ENCODE results near the gene PER1. TPM values are rescaled to one million over a fixed set of nuclear protein-coding genes. Genes with fewer than 3 reads are reported as not detected.

The PER1 gene
- total and polyA plus RNA-seq, 2 of the 13 experiments (the other 11 are each of a cell fraction or from before 2014, with no cell fraction given) = 2.6 to 3.6 TPM

DNA sequence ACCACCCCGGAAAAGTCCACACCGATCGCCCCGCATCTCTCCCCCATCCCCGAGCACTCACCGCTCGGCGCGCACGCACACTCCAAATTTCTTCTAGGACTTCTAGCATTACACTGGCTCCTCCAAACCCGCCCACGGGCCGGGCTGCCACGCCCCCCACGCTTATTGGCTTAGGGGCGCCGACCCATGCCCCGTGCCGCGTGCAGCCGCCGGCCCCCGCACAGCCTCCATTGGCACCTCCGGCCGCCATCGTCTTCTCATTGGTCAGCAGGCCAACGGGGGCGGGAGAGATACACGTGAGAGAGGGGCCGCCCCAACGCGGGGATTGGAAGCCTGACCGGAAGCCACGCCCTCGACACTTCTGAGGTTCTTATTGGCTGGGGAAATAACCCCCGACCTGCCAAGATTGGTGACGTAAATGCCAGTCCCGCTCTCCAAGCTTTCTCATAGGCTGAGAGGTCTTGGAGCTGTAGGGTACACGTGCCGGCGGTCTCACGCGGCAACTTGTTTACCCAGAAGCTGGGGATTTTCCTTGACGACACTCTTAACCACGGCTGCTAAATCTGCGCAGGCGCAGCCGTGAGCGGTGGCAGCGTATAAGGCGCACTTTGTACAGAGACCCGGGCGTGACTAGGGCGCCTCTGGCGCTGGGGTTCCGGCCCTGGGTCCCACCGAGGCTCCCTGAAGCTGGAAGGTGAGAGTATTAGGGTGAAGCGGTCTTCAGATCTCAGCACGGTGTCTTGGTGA, 4.2 kb upstream of the PER1 start (continued):
- TF ChIP-seq, protein P1, sequence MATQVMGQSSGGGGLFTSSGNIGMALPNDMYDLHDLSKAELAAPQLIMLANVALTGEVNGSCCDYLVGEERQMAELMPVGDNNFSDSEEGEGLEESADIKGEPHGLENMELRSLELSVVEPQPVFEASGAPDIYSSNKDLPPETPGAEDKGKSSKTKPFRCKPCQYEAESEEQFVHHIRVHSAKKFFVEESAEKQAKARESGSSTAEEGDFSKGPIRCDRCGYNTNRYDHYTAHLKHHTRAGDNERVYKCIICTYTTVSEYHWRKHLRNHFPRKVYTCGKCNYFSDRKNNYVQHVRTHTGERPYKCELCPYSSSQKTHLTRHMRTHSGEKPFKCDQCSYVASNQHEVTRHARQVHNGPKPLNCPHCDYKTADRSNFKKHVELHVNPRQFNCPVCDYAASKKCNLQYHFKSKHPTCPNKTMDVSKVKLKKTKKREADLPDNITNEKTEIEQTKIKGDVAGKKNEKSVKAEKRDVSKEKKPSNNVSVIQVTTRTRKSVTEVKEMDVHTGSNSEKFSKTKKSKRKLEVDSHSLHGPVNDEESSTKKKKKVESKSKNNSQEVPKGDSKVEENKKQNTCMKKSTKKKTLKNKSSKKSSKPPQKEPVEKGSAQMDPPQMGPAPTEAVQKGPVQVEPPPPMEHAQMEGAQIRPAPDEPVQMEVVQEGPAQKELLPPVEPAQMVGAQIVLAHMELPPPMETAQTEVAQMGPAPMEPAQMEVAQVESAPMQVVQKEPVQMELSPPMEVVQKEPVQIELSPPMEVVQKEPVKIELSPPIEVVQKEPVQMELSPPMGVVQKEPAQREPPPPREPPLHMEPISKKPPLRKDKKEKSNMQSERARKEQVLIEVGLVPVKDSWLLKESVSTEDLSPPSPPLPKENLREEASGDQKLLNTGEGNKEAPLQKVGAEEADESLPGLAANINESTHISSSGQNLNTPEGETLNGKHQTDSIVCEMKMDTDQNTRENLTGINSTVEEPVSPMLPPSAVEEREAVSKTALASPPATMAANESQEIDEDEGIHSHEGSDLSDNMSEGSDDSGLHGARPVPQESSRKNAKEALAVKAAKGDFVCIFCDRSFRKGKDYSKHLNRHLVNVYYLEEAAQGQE (IDR thresholded peaks at IDR 0.05; ENCODE audit: borderline replicate concordance in 1 of 2, low read depth in 1 of 2, low read length in 2 of 2) = no peak
- TF ChIP-seq MED13 (CRISPR knock-in tag; IDR thresholded peaks at IDR 0.05) = 0 out of 2 replicates have a peak, but pooled peaks have one; percentile 26
- TF ChIP-seq ZNF383 (CRISPR knock-in tag; IDR thresholded peaks at IDR 0.05; ENCODE audit: borderline replicate concordance) = no peak
- TF ChIP-seq NFE2L2 (IDR thresholded peaks at IDR 0.05; ENCODE audit: low read length) = no peak
- TF ChIP-seq ZSCAN21 (CRISPR knock-in tag; IDR thresholded peaks at IDR 0.05; ENCODE audit: borderline replicate concordance) = no peak
- TF ChIP-seq ZNF83 (CRISPR knock-in tag; IDR thresholded peaks at IDR 0.05; ENCODE audit: borderline replicate concordance) = no peak
- TF ChIP-seq, protein P2, sequence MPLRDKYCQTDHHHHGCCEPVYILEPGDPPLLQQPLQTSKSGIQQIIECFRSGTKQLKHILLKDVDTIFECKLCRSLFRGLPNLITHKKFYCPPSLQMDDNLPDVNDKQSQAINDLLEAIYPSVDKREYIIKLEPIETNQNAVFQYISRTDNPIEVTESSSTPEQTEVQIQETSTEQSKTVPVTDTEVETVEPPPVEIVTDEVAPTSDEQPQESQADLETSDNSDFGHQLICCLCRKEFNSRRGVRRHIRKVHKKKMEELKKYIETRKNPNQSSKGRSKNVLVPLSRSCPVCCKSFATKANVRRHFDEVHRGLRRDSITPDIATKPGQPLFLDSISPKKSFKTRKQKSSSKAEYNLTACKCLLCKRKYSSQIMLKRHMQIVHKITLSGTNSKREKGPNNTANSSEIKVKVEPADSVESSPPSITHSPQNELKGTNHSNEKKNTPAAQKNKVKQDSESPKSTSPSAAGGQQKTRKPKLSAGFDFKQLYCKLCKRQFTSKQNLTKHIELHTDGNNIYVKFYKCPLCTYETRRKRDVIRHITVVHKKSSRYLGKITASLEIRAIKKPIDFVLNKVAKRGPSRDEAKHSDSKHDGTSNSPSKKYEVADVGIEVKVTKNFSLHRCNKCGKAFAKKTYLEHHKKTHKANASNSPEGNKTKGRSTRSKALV (CRISPR knock-in tag; IDR thresholded peaks at IDR 0.05) = peak; percentile 46; the same call in 1 of the 2 replicates
- TF ChIP-seq HNRNPLL (IDR thresholded peaks at IDR 0.05; ENCODE audit: low read depth, low read length, poor library complexity, severe bottlenecking) = peak; percentile 99
- no peak for TF ChIP-seq ZNF614 (CRISPR knock-in tag; IDR thresholded peaks at IDR 0.05; ENCODE audit: borderline replicate concordance)
- TF ChIP-seq, protein P3, sequence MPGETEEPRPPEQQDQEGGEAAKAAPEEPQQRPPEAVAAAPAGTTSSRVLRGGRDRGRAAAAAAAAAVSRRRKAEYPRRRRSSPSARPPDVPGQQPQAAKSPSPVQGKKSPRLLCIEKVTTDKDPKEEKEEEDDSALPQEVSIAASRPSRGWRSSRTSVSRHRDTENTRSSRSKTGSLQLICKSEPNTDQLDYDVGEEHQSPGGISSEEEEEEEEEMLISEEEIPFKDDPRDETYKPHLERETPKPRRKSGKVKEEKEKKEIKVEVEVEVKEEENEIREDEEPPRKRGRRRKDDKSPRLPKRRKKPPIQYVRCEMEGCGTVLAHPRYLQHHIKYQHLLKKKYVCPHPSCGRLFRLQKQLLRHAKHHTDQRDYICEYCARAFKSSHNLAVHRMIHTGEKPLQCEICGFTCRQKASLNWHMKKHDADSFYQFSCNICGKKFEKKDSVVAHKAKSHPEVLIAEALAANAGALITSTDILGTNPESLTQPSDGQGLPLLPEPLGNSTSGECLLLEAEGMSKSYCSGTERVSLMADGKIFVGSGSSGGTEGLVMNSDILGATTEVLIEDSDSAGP (CRISPR knock-in tag; IDR thresholded peaks at IDR 0.05; ENCODE audit: borderline replicate concordance) = peak; percentile 57; the same call in 1 of the 2 replicates
- peak; percentile 87 for TF ChIP-seq CREM (IDR thresholded peaks at IDR 0.05)
- TF ChIP-seq CREM (CRISPR knock-in tag; IDR thresholded peaks at IDR 0.05) = no peak
- no peak for TF ChIP-seq ZC3H4 (CRISPR knock-in tag; IDR thresholded peaks at IDR 0.05; ENCODE audit: borderline replicate concordance)
- TF ChIP-seq MXD4 (CRISPR knock-in tag; IDR thresholded peaks at IDR 0.05) = no peak; the same call in 1 of the 2 replicates
- no peak for TF ChIP-seq THYN1 (CRISPR knock-in tag; IDR thresholded peaks at IDR 0.05; ENCODE audit: borderline replicate concordance, low read depth)
- no peak for TF ChIP-seq ZFAT (CRISPR knock-in tag; conservative IDR thresholded peaks at IDR 0.05)
- TF ChIP-seq DNMT3B (CRISPR knock-in tag; conservative IDR thresholded peaks at IDR 0.05) = peak; percentile 24; the same call in 1 of the 2 replicates
- TF ChIP-seq CBX1 (IDR thresholded peaks at IDR 0.05; ENCODE audit: low read depth) = no peak
- TF ChIP-seq, protein P4, sequence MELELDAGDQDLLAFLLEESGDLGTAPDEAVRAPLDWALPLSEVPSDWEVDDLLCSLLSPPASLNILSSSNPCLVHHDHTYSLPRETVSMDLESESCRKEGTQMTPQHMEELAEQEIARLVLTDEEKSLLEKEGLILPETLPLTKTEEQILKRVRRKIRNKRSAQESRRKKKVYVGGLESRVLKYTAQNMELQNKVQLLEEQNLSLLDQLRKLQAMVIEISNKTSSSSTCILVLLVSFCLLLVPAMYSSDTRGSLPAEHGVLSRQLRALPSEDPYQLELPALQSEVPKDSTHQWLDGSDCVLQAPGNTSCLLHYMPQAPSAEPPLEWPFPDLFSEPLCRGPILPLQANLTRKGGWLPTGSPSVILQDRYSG (CRISPR knock-in tag; IDR thresholded peaks at IDR 0.05) = no peak
- TF ChIP-seq RFX5 (IDR thresholded peaks at IDR 0.05; ENCODE audit: low read depth, low read length) = no peak
- 0 out of 2 replicates have a peak, but pooled peaks have one; percentile 21 for TF ChIP-seq NCOR1 (IDR thresholded peaks at IDR 0.05; ENCODE audit: borderline replicate concordance, low read length)
- TF ChIP-seq ZNF460 (CRISPR knock-in tag; IDR thresholded peaks at IDR 0.05; ENCODE audit: borderline replicate concordance) = no peak

Data from HepG2 (cell line).